ENCODE data around the gene SYAP1. TPM values are rescaled to one million over a fixed set of nuclear protein-coding genes. Genes with fewer than 3 reads are reported as not detected.
"Not testable (repeated sequence)": the region's sequence is repeated elsewhere in the genome, so short reads cannot be mapped to it uniquely, and the experiment has no call there.

SYAP1 gene
- total RNA-seq, 3 donors from 2014 or later (not counting 1 experiment from before 2014, with no cell fraction given): 42.9 to 58.4 (median 45.4) TPM

DNA sequence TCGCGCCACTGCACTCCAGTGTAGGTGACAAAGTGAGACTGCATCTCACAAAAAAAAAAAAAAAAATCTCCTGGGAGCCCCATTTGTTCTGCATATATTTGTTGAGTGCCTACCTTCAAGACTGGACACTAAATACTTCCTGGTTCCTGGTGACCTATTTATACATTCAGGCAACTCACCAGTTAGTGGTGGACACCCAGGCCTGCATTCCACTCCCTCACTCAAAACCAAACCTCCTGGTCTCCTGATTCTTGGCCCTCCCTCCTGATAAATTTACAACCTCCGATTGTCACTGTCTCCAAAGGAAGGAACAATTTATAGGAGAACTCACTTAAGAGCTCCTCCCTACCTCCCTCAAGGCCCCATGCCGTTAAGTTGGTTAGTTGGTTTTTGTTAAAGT, 3.1 kb downstream of the SYAP1 start:
- Mint-ChIP-seq H3K36me3 (no peaks in the 10 kb centered on the region), H3K4me3 (peak overlapping the region; percentile 43), H3K9me3 (no peaks in the 10 kb centered on the region), H3K4me1 (peaks cover 40 to 44% of the 10 kb centered on the region in 2 donors), H3K27me3 (ENCODE audit: low read depth in 2 of 2) (no peaks in the 10 kb centered on the region), H3K27ac (peak overlapping the region in 1 of 2 donors; percentile 99)
- no peaks in the 10 kb centered on the region for H3K27me3 ChIP-seq (ENCODE audit: control insufficient read depth, insufficient read depth, low read length)
- no peak overlapping the region for H3K4me3 ChIP-seq (ENCODE audit: low read length)
- DNase-seq (no peak), ATAC-seq (no peak)
- TF ChIP-seq, protein P1, sequence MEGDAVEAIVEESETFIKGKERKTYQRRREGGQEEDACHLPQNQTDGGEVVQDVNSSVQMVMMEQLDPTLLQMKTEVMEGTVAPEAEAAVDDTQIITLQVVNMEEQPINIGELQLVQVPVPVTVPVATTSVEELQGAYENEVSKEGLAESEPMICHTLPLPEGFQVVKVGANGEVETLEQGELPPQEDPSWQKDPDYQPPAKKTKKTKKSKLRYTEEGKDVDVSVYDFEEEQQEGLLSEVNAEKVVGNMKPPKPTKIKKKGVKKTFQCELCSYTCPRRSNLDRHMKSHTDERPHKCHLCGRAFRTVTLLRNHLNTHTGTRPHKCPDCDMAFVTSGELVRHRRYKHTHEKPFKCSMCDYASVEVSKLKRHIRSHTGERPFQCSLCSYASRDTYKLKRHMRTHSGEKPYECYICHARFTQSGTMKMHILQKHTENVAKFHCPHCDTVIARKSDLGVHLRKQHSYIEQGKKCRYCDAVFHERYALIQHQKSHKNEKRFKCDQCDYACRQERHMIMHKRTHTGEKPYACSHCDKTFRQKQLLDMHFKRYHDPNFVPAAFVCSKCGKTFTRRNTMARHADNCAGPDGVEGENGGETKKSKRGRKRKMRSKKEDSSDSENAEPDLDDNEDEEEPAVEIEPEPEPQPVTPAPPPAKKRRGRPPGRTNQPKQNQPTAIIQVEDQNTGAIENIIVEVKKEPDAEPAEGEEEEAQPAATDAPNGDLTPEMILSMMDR (IDR thresholded peaks at IDR 0.05): no peak
- WGBS (ENCODE audit: insufficient coverage): 100% methylated on average over 2 of the region's 4 CpGs
- intact Hi-C loops (cut with micrococcal nuclease): no loop called here
- H3K27ac ChIP-seq (ENCODE audit: low read length): no peak overlapping the region
- no peaks in the 10 kb centered on the region for H3K36me3 ChIP-seq (ENCODE audit: control insufficient read depth, insufficient read depth, low read length)
- peaks cover 18% of the 10 kb centered on the region for H3K4me1 ChIP-seq (ENCODE audit: control insufficient read depth, insufficient read depth, low read length)
- H3K9me3 ChIP-seq (ENCODE audit: control insufficient read depth, insufficient read depth, low read length): no peaks in the 10 kb centered on the region

DNA sequence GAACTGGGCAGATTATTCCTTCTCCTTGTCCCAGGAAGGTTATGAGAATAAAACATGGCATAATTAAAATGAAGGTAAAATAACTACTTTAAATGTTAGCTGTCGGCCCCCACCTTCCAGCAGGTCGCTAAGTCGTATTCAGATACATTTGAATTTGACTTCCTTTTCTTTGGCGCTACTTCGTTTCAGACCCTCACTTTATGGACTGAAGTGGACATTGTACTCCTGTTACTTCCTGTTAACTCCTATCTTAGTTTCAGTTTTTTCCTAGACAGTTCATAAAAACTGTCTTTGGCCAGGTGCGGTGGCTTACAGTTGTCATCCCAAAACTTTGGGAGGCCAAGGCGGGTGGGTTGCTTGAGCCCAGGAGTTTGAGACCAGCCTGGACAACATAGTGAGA, 5.7 kb downstream of the SYAP1 start:
- 95% methylated on average over 7 of the region's 7 CpGs for WGBS (ENCODE audit: insufficient coverage)
- no peaks in the 10 kb centered on the region for H3K36me3 Mint-ChIP-seq
- intact Hi-C loops (cut with micrococcal nuclease): no loop called here
- H3K4me1 Mint-ChIP-seq: peaks cover 30% of the 10 kb centered on the region in 2 donors
- Histone ChIP-seq H3K27me3 (ENCODE audit: control insufficient read depth, insufficient read depth, low read length) (no peaks in the 10 kb centered on the region), H3K4me3 (ENCODE audit: low read length) (no peak overlapping the region), H3K9me3 (ENCODE audit: control insufficient read depth, insufficient read depth, low read length) (no peaks in the 10 kb centered on the region), H3K4me1 (ENCODE audit: control insufficient read depth, insufficient read depth, low read length) (peaks cover 12% of the 10 kb centered on the region), H3K36me3 (ENCODE audit: control insufficient read depth, insufficient read depth, low read length) (no peaks in the 10 kb centered on the region), H3K27ac (ENCODE audit: low read length) (no peak overlapping the region)
- no peak for DNase-seq
- no peaks in the 10 kb centered on the region for H3K27me3 Mint-ChIP-seq (ENCODE audit: low read depth in 2 of 2)
- TF ChIP-seq, protein P1 (IDR thresholded peaks at IDR 0.05): no peak
- H3K9me3 Mint-ChIP-seq: no peaks in the 10 kb centered on the region
- peak overlapping the region; percentile 5 to 30 for H3K27ac Mint-ChIP-seq
- ATAC-seq: no peak
- H3K4me3 Mint-ChIP-seq: no peak overlapping the region

- WGBS (ENCODE audit: insufficient coverage): 86% methylated on average over 2 of the region's 5 CpGs
- peaks cover 25 to 29% of the 10 kb centered on the region in 2 donors for H3K4me1 Mint-ChIP-seq
- ATAC-seq: not testable (repeated sequence)
These were observed 7.1 kb downstream of the SYAP1 start for GRCh38 chrX:16726347-16726988.

DNA sequence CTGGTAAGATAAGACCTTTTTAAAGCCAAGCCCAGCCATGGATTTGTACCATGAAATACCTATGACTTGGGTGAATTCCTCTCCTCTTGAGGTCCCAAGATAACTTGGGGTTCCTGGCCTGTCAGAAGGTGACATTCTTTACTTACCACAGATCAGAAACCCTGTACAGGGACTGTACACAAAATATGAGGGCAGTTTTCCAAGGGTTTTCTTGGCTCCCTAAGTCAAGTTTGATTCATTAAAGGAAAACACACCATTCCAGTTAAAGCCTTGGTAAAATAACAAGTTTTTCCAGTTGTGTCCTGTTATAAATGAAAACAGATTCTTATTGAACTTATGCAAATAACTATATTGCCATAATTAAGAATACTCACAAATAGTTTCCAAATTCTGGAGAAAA, 8.2 kb downstream of the SYAP1 start:
- ATAC-seq (no peak), DNase-seq (no peak)
- TF ChIP-seq, protein P1 (IDR thresholded peaks at IDR 0.05): no peak
- Histone ChIP-seq H3K27ac (ENCODE audit: low read length) (no peak overlapping the region), H3K9me3 (ENCODE audit: control insufficient read depth, insufficient read depth, low read length) (no peaks in the 10 kb centered on the region), H3K36me3 (ENCODE audit: control insufficient read depth, insufficient read depth, low read length) (no peaks in the 10 kb centered on the region), H3K27me3 (ENCODE audit: control insufficient read depth, insufficient read depth, low read length) (no peaks in the 10 kb centered on the region), H3K4me3 (ENCODE audit: low read length) (no peak overlapping the region), H3K4me1 (ENCODE audit: control insufficient read depth, insufficient read depth, low read length) (no peaks in the 10 kb centered on the region)
- no peaks in the 10 kb centered on the region for H3K27me3 Mint-ChIP-seq (ENCODE audit: low read depth in 2 of 2)
- H3K9me3 Mint-ChIP-seq: no peaks in the 10 kb centered on the region
- intact Hi-C loops (cut with micrococcal nuclease): no loop called here
- H3K4me1 Mint-ChIP-seq: peaks cover 26% of the 10 kb centered on the region in 2 donors
- H3K4me3 Mint-ChIP-seq: no peak overlapping the region
- H3K27ac Mint-ChIP-seq: no peak overlapping the region
- no peaks in the 10 kb centered on the region for H3K36me3 Mint-ChIP-seq

More at GRCh38 chrX:16726347-16726988, 7.1 kb downstream of the SYAP1 start:
- DNase-seq; H3K9me3 Mint-ChIP-seq; H3K27me3 ChIP-seq (ENCODE audit: control insufficient read depth, insufficient read depth, low read length); H3K27me3 Mint-ChIP-seq (ENCODE audit: low read depth in 2 of 2); H3K36me3 ChIP-seq (ENCODE audit: control insufficient read depth, insufficient read depth, low read length); H3K4me3 ChIP-seq (ENCODE audit: low read length); H3K36me3 Mint-ChIP-seq; H3K4me1 ChIP-seq (ENCODE audit: control insufficient read depth, insufficient read depth, low read length); H3K9me3 ChIP-seq (ENCODE audit: control insufficient read depth, insufficient read depth, low read length); intact Hi-C loops (cut with micrococcal nuclease); H3K27ac ChIP-seq (ENCODE audit: low read length): not testable (repeated sequence)
- H3K4me3 Mint-ChIP-seq: peak overlapping the region; percentile 4
- peak overlapping the region in 1 of 2 donors; percentile 57 for H3K27ac Mint-ChIP-seq
